GM21526 (cell line): ENCODE data around the gene CCDC201.

Source experiments
- ATAC-seq: cut with Tn5 transposase; IDR thresholded peaks from one replicate; pipeline ENCODE4 v1.9.1; 2021; ENCODE audit warnings: moderate library complexity; ENCODE audit not compliant: unreplicated experiment, low FRiP score

CCDC201 gene

DNA sequence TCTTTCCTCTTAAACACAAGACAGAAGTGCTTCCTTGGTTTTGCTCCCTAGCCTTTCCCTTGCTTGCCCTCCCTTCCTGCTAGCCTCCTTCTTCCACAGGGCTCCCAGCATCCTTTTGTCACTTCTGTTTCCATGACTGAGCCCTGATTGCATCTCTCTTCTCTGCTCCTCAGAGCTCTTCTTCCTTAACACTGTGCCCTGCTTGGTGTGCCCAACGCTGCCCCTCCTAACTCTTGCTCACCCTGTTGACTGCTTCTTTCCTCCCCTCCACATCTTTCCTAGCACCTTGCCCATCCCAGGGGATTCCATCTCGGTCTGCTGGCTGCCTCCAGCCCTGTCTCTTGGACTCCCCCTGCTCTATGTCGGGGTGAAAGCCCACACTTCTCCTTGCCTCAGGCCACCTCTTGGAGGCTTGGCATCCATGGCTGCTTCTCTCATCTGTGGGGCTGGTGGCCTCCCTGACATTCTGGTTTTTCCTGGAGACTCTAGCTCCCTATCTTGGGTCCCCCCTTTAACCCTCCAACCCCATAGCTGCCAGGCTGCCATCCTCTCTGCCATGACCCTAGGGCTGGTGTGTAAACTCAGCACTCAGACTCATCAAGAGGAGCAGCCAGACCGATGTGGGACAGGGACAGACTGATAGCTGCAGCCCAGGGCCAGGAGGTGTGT, 21.2 kb upstream of the CCDC201 start:
- ATAC-seq = no peak

DNA sequence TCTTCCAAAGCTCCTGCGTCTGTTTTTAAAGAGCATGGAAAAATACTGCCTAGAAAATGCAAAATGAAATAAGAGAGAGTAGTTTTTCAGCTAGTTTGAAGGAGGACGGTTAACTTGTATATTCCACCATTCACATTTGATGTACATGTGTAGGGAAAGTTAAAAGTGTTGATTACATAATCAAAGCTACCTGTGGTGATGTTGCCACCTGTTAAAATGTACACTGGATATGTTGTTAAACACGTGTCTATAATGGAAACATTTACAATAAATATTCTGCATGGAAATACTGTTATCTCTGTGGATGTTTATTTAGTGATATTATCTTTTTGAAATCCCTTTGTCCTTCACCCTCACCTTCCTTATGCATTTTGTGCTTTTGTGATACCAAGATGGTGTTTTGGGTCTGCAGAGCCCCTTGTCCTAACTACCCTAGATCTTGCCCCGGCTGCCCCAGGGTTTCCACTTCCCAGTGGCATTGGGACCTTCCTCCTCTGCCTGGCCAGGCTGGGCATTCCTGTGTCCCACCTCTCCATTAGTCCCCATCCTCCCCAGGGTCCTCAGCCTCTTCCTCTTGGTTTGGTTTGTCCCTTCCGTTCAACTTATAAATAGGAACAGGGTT, 20.6 kb upstream of the CCDC201 start:
- ATAC-seq = no peak

- ATAC-seq = no peak
Observed at GRCh38 chr7:45892407-45893035, 19.6 kb upstream of the CCDC201 start.

- ATAC-seq = no peak
Observed at GRCh38 chr7:45891462-45892402, 18.9 kb upstream of the CCDC201 start.

- no peak for ATAC-seq
Observed at GRCh38 chr7:45890902-45891461, 18.1 kb upstream of the CCDC201 start.

DNA sequence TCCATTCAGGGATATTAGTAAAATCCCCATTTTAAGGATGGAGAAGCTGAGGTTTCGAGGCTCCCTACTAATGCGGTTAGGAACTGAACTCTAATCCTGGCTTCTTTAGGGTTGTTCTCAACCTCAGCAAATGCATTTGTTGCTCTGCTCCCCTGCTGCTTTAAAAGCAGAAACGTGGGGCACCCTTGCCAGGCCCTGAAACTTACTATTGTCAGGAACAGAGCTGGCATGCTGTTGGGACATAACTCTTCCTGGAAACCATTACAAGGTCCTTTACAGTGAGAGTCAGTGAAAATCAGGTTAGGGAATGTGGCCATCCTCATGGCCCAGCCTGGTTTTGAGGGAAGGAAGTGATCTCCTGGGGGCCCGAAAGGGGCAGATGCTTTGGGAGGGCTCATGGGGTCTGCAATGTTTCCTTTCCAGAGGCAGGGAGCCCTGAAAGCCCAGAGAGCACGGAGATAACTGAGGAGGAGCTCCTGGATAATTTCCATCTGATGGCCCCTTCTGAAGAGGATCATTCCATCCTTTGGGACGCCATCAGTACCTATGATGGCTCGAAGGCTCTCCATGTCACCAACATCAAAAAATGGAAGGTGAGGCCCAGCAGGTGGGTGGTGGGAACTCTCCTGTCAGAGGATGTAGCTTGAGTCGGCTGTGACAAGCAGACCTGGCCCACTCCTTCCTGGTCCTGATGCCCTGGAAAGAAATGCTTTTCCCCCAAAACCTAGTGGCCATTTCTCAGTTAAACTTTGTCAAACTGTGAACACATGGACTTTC, 17.4 kb upstream of the CCDC201 start:
- ATAC-seq = no peak

DNA sequence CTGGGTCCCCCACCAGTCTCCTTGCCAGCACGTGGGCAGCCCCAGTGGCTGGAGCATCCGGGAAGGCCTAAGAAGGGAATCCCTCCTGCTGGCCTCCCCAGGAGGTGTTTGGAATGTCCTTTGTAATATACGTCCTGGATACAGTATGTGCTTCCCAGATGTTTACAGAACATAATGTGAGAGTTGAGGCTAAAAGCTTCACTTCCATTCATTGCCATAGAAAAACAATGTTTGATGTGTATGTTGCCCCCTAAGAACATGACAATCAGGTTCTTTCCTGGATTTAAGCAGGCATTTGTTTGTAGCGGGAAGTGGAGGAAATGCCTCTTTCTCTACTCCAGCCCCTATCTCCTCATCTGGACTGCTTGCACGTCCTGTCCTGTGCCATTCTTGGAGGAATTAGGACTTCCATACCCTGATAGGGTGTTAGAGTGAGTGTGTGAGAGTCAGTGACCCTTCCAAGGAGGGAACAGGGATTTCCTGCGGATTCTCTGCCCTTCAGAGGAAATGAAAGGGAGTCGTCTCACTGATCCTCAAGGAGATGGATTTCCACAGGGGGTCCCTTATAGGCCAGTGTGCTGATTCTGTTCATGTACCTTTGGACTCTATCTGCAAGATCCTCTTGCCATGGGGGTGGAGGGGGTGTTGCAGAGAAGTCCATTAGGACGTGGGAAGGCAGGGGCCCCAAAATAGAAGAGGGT, 16.6 kb upstream of the CCDC201 start:
- ATAC-seq = no peak

GRCh38 chr7:45888993-45889366, 16.1 kb upstream of the CCDC201 start:
- ATAC-seq = no peak

DNA sequence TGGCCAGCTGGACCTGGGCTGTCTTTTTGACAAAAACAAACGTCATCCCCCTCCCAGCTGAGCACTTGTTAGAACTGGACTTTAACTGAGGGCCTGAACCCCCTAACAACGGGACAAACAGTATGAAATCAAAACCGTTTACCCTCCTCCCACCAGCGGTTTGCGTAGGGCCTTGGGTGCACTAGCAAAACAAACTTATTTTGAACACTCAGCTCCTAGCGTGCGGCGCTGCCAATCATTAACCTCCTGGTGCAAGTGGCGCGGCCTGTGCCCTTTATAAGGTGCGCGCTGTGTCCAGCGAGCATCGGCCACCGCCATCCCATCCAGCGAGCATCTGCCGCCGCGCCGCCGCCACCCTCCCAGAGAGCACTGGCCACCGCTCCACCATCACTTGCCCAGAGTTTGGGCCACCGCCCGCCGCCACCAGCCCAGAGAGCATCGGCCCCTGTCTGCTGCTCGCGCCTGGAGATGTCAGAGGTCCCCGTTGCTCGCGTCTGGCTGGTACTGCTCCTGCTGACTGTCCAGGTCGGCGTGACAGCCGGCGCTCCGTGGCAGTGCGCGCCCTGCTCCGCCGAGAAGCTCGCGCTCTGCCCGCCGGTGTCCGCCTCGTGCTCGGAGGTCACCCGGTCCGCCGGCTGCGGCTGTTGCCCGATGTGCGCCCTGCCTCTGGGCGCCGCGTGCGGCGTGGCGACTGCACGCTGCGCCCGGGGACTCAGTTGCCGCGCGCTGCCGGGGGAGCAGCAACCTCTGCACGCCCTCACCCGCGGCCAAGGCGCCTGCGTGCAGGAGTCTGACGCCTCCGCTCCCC, 15.5 kb upstream of the CCDC201 start, which contains the start of gene IGFBP1:
TSS of gene IGFBP1 (plus strand) at position 304 of the 808 bp plus-strand sequence. CDS start at position 469, 165 bp downstream.
- ATAC-seq = no peak

GRCh38 chr7:45886931-45887667, 14.2 kb upstream of the CCDC201 start:
- no peak for ATAC-seq

DNA sequence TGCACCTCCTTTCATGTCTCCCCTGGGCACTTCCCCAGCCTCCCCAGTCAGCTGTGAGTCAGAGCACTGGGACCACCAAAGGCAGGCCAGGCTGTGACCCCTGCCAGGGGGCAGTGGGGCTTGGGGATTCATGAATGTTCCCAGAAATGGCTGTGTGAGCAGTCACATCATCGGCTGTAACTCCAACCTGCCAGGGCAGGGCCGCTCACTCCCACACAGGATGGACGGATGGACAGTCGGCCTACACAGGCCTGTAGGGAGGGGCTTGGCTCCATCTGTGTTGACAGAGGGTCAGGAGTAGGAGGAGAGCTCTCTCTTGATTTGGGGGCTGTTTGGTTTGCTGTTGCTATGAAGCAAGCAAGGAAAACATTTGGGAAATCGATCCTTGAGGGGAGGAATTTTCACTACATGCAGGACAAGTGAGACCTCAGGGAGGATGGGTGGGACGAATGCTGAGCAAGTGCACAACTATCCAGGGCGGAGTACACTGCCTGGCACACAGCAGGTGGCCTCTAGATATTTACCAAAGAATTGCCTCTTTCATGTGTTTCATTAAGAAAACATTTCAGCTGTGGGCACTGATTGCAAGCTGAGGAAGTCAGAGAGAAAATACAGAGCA, 12.5 kb upstream of the CCDC201 start:
- ATAC-seq = no peak

DNA sequence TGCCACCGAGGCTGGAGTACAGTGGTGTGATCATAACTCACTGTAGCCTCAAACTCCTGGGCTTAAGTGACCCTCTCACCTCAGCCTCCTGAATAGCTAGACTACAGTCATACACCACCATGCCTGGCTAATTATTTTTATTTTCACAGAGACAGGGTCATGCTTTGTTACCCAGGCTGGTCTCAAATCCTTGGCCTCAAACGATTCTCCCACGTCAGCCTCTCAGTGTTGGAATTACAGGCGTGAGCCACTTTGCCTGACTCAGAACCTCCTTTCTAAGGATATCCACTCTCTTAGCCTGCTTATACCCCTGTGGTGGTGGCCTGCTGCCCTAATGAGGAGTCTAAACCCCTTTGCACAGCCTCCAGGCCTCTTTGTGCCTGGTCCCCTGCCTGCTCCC, 11.3 kb upstream of the CCDC201 start:
- no peak for ATAC-seq

GRCh38 chr7:45882465-45882810, 9.6 kb upstream of the CCDC201 start:
- no peak for ATAC-seq

GRCh38 chr7:45881759-45882464, 9.0 kb upstream of the CCDC201 start:
- no peak for ATAC-seq

- ATAC-seq = no peak
Observed at GRCh38 chr7:45881280-45881758, 8.4 kb upstream of the CCDC201 start.

GRCh38 chr7:45880433-45880860, 7.6 kb upstream of the CCDC201 start:
- no peak for ATAC-seq
